Measurements from ENCODE around the gene STAMBPL1.

Gene STAMBPL1

GRCh38 chr10:88873757-88874156 lies 6.3 kb upstream of the STAMBPL1 start:
- no peak for DNase-seq (ENCODE audit: low read depth)
- TF ChIP-seq, protein P1, sequence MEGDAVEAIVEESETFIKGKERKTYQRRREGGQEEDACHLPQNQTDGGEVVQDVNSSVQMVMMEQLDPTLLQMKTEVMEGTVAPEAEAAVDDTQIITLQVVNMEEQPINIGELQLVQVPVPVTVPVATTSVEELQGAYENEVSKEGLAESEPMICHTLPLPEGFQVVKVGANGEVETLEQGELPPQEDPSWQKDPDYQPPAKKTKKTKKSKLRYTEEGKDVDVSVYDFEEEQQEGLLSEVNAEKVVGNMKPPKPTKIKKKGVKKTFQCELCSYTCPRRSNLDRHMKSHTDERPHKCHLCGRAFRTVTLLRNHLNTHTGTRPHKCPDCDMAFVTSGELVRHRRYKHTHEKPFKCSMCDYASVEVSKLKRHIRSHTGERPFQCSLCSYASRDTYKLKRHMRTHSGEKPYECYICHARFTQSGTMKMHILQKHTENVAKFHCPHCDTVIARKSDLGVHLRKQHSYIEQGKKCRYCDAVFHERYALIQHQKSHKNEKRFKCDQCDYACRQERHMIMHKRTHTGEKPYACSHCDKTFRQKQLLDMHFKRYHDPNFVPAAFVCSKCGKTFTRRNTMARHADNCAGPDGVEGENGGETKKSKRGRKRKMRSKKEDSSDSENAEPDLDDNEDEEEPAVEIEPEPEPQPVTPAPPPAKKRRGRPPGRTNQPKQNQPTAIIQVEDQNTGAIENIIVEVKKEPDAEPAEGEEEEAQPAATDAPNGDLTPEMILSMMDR (IDR thresholded peaks at IDR 0.05; ENCODE audit: control insufficient read depth, extremely low read depth, insufficient read depth), result no peak
- no peak overlapping the region for H3K4me3 ChIP-seq (ENCODE audit: low read depth, low read length)

GRCh38 chr10:88874281-88874680 lies 5.8 kb upstream of the STAMBPL1 start:
- no peak for DNase-seq (ENCODE audit: low read depth)
- TF ChIP-seq, protein P1 (IDR thresholded peaks at IDR 0.05; ENCODE audit: control insufficient read depth, extremely low read depth, insufficient read depth), result no peak
- H3K4me3 ChIP-seq (ENCODE audit: low read depth, low read length), result no peak overlapping the region

DNA sequence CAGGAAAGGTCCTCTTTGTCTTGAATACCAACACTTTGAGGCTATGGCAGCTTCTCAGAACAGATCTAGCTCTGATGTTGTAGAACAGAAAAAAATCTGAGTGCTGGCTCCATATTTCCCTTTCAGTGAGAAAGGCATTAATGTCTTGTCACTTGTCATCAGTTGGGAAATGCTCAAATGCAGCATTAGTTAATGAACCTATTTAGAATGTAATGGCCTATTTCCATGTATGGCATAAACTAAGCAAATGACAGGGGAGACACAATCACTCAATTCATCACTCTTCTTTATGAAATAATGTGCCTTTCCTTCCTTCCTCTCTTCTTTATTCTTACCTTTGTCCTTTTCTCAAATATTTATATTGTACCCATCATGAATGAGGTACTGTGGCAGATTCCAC lies 5.0 kb upstream of the STAMBPL1 start:
- TF ChIP-seq, protein P1 (IDR thresholded peaks at IDR 0.05; ENCODE audit: control insufficient read depth, extremely low read depth, insufficient read depth), result no peak
- H3K4me3 ChIP-seq (ENCODE audit: low read depth, low read length), result no peak overlapping the region
- DNase-seq (ENCODE audit: low read depth), result no peak

DNA sequence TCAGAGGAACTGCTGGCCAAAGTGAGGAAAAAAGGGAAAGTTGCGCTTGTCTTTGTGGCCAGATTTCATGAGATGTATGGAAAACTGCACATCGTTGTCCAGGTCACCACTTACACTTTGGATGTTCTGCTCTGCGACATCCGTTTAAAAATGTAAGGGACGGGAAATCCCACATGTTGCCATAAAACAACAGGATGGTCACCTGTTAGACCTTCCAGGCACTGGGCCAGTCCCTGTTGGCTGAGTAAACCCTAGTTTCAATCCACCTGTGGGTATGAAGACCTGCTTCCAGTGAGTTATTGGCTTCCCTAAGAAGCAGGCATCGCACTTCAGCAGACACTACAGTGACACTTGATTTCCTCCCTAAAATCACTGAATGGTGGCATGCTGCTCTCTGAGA lies 2.7 kb upstream of the STAMBPL1 start:
- DNase-seq (ENCODE audit: low read depth), result no peak
- TF ChIP-seq, protein P1 (IDR thresholded peaks at IDR 0.05; ENCODE audit: control insufficient read depth, extremely low read depth, insufficient read depth), result no peak
- H3K4me3 ChIP-seq (ENCODE audit: low read depth, low read length), result no peak overlapping the region

DNA sequence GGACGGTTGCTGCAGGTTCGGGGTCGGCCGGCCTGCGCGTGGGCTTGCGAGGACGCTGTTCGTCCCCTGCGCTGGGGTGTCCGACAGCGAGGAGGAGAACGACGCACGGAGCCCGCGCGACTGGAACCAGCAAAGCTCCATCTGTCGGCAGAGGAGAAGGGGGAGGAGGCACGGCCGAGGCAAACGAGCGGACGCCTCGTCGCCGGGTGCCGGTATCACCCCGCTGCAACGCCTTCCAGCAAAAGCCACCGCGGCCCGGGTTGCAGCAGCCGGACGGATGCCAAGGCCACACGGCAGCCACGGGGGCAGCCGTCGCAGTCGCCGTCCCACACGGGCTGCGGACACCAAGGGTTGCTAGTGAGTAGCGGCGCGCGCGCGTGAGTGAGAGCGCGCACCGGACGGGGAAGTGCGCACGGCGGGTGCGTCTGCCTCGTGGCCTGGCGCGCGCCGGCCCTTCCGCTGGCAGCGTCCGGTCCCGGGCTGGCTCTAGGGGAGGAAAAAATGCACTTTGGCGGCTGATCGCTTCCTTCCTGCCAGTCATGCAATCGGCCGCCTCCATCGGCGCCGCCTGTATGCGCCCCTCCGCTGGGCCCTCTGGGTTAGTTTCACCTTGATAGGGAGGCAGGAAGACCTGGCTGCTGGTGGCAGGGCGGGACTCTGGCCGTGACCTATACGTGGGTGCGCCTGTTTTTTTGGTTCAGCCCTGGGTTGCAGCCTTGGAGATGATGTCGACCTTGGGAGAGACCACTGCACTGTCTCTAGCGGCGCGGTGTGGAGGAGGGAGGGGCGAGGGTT lies 434 bp downstream of the STAMBPL1 start:
- peak; percentile 19 for DNase-seq (ENCODE audit: low read depth)
- TF ChIP-seq, protein P1 (IDR thresholded peaks at IDR 0.05; ENCODE audit: control insufficient read depth, extremely low read depth, insufficient read depth), result 0 out of 2 replicates have a peak, but pooled peaks have one; percentile 14
- peak overlapping the region; percentile 62 for H3K4me3 ChIP-seq (ENCODE audit: low read depth, low read length)

DNA sequence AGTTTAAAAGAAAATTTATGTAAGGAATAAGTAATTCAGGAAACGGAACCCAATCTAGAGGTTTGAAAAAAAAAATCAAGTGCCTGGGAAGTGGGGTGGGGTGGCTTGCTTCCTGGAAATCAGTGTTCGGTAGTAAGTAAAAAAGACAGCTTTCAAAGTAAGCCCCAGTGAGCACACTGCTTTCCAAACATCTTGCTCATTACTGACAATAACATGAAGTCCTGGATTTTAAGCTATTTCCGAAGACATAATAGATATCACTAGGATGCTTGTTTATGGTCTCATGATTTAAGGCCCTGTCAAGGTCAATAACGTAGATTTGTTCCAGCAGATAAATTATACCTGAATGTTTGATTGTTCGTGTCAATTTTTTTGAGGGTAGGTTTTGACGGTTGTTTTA lies 1.3 kb downstream of the STAMBPL1 start:
- TF ChIP-seq, protein P1 (IDR thresholded peaks at IDR 0.05; ENCODE audit: control insufficient read depth, extremely low read depth, insufficient read depth), result no peak
- peak overlapping the region; percentile 62 for H3K4me3 ChIP-seq (ENCODE audit: low read depth, low read length)
- no peak for DNase-seq (ENCODE audit: low read depth)
